AG04449 (cell line): Measurements from ENCODE around the gene SLC41A1.

ENCODE experiments used
- CTCF ChIA-PET: fragments of 350-600 bp; formaldehyde crosslinking; extraction: SDS; loops from one replicate; lab custom pipeline; 2021; ENCODE audit warnings: antibody characterized with exemption; lab: Yijun Ruan, JAX
- POLR2A ChIA-PET: fragments of 400-600, 350-600 bp; formaldehyde crosslinking; extraction: SDS; loops from one replicate; lab custom pipeline; 2020; ENCODE audit warnings: antibody characterized with exemption, inconsistent platforms; lab: Yijun Ruan, JAX
- DNase-seq: peaks from one replicate; pipeline ENCODE4 v3.0.0-alpha.2; 2010; ENCODE audit warnings: low read depth, low spot score
- H3K4me3 ChIP-seq: 2 replicates; pipeline ENCODE4 v1.5.1; 2011; ENCODE audit warnings: low read depth, mild to moderate bottlenecking, control low read depth, low read length
- TF ChIP-seq, protein P1 (sequence below): IDR thresholded peaks from one replicate; pipeline ENCODE4 v1.5.1; 2011; ENCODE audit warnings: mild to moderate bottlenecking, moderate library complexity, low read length, control low read depth, inconsistent platforms; ENCODE audit not compliant: insufficient read depth; ENCODE audit errors: missing control alignments

The SLC41A1 gene

DNA sequence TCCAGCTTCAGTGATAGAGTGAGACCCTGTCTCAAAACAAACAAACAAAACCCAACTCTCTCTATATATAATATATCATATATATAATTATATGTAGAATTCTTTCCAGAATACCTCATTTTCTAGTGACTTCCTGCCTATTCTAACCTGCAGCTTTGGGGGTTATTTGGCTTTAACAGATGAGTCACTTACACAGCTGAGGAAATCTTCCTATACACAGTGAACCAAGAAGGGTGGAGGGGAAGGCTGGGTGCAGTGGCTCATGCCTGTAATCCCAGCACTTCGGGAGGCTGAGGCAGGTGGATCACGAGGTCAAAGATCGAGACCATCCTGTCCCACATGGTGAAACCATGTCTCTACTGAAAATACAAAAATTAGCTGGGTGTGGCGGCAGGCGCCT, 47.0 kb downstream of the SLC41A1 start:
- TF ChIP-seq, protein P1, sequence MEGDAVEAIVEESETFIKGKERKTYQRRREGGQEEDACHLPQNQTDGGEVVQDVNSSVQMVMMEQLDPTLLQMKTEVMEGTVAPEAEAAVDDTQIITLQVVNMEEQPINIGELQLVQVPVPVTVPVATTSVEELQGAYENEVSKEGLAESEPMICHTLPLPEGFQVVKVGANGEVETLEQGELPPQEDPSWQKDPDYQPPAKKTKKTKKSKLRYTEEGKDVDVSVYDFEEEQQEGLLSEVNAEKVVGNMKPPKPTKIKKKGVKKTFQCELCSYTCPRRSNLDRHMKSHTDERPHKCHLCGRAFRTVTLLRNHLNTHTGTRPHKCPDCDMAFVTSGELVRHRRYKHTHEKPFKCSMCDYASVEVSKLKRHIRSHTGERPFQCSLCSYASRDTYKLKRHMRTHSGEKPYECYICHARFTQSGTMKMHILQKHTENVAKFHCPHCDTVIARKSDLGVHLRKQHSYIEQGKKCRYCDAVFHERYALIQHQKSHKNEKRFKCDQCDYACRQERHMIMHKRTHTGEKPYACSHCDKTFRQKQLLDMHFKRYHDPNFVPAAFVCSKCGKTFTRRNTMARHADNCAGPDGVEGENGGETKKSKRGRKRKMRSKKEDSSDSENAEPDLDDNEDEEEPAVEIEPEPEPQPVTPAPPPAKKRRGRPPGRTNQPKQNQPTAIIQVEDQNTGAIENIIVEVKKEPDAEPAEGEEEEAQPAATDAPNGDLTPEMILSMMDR: no peak
- ChIA-PET POLR2A (interaction anchor here (1.0 to 1.1 kb wide), 2 partner anchors 9 to 17 kb away, joined by 3 to 4 read pairs; partner anchors contain the start of gene RAB29), CTCF (interaction anchor here (0.7 to 1.8 kb wide), 6 partner anchors 26 to 211 kb away, joined by 3 to 7 read pairs (median 4); no protein-coding TSS in a partner anchor)
- no peak overlapping the region for H3K4me3 ChIP-seq
- no peak for DNase-seq

DNA sequence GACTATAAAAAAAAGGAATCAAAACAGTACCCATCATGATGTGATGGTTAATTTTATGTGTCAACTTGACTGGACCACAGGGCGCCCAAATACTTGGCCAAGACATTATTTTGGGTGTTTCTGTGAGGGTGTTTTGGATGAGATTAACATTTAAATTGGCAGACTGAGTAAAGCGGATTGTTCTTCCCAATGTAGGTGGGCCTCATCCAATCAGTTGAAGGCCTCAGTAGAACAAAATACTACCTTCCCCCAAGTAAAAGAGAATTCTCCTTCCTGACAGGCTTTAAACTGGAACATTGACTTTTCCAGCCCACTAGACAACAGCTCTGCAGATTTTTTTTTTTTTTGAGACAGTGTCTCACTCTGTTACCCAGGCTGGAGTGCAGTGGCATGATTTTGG, 48.4 kb downstream of the SLC41A1 start:
- no peak for DNase-seq
- ChIA-PET POLR2A (no interaction called here), CTCF (interaction anchor here (1.3 to 1.8 kb wide), 2 partner anchors 143 to 213 kb away, joined by 3 to 7 read pairs; no protein-coding TSS in a partner anchor)
- no peak overlapping the region for H3K4me3 ChIP-seq
- TF ChIP-seq, protein P1: no peak

DNA sequence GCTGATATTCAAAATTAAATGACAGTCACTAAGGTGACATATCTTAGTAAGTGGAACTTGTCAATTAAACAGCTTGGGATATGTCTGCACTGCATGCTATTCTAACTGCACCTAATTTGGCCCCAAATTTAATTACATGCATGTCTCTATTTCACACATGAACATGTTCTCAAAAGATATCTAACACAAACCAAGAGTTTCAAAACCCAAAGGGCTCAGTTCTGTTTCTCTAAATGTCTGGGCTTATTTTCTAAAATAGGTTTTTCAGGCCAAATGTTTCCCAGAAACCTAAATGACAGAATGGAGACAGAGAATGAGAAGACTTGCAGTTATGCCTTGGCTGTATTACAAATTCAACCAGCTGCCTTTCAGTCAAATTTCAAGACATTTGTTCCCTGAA, 49.0 kb downstream of the SLC41A1 start:
- H3K4me3 ChIP-seq: no peak overlapping the region
- no peak for DNase-seq
- TF ChIP-seq, protein P1: no peak
- ChIA-PET POLR2A (no interaction called here), CTCF (interaction anchor here (1.1 kb wide), 1 partner anchor 213 kb away, joined by 3 read pairs; no protein-coding TSS in a partner anchor)

DNA sequence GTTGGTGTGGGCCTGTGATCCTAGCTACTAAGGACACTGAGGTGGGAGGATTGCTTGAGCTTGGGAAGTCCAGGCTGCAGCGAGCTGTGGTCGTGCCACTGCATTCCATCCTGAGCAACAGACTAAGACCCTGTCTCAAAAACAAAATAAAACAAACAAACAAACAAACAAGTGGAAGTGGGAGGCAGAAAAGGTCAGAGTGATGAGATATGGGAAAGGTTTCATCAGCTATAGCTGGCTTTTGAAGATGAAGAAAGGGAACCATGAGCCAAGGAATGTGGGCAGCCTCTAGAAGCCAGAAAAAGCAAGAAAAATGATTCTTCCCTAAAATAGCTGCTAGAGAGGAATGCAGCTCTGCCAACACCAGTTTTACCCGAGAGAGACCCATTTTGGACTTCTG, 52.4 kb downstream of the SLC41A1 start:
- H3K4me3 ChIP-seq: no peak overlapping the region
- no peak for DNase-seq
- ChIA-PET CTCF (interaction anchor here (1.6 to 1.8 kb wide), 2 partner anchors 9 to 10 kb away, joined by 3 to 5 read pairs; no protein-coding TSS in a partner anchor), POLR2A (interaction anchor here (0.6 to 1.2 kb wide), 2 partner anchors 12 to 15 kb away, joined by 3 to 6 read pairs; no protein-coding TSS in a partner anchor)
- TF ChIP-seq, protein P1: no peak

DNA sequence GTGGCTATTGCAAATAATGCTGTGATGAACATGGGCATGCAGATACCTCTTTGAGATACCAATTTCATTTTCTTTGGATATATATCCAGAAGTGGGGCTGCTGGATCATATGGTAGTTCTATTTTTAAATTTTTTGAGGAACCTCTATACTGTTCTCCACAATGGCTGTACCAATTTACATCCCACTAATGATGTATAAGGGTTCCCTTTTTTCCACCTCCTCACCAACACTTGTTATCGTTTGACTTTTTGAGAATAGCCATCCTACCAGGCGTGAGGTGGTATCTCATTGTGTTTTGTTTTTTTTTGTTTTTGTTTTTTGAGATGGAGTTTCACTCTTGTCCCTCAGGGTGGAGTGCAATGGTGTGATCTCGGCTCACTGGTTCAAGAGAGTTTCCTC, 56.4 kb downstream of the SLC41A1 start:
- no peak for DNase-seq
- CTCF ChIA-PET: no interaction called here
- H3K4me3 ChIP-seq: no peak overlapping the region
- POLR2A ChIA-PET: no interaction called here
- TF ChIP-seq, protein P1: no peak

DNA sequence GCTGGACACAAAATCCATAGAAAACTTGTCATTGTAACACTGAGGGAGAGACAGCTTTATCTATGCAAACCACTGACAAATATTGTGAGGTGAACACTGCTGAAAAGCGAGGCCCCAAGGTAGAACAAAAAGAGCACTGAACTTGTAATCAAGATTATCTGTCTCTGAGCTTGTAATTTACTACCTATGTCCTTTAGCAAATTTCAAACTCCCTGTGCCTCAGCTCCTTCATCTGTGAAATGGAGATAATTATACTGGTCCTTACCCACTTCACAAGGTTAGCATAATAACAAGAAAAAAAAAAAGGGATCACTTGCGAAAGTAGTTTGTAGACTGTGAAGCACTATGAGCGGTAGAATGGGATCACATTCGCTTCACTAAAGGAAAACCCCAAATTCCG, 58.1 kb downstream of the SLC41A1 start:
- H3K4me3 ChIP-seq: no peak overlapping the region
- CTCF ChIA-PET: interaction anchor here (0.7 to 1.7 kb wide), 6 partner anchors 15 to 223 kb away, joined by 3 to 6 read pairs (median 4); no protein-coding TSS in a partner anchor
- DNase-seq: no peak
- POLR2A ChIA-PET: no interaction called here
- TF ChIP-seq, protein P1: no peak
